CD4-positive, CD25-positive, alpha-beta regulatory T cell (primary cell): Measurements from ENCODE around the gene SLC5A2. TPM values are rescaled to one million over a fixed set of nuclear protein-coding genes. Genes with fewer than 3 reads are reported as not detected.
A peak's percentile ranks its signal among the peaks of the same experiment; 100 is the strongest.

ENCODE experiments used
- ATAC-seq, 2 donors: fragments of 150-1000 bp; cut with Tn5 transposase; one replicate each; pipeline ENCODE4 v1.10.0; 2021; ENCODE audit warnings: low read depth in 2 of 2, moderate number of reproducible peaks in 2 of 2, moderate library complexity in 1 of 2
- DNase-seq, 3 donors: peaks; one replicate each; pipeline versions ENCODE4 v3.0.0 to v3.0.0-alpha.2; 2012 to 2022; ENCODE audit warnings: mixed read lengths in 1 of 3
- H3K27ac ChIP-seq: one replicate; pipeline ENCODE4 v1.7.0; 2013; ENCODE audit warnings: mild to moderate bottlenecking, low read length; ENCODE audit not compliant: insufficient read depth, poor library complexity, severe bottlenecking
- H3K27me3 ChIP-seq: one replicate; pipeline ENCODE4 v1.7.0; 2013; ENCODE audit warnings: low read length; ENCODE audit not compliant: control insufficient read depth, insufficient read depth
- H3K36me3 ChIP-seq: one replicate; pipeline ENCODE4 v1.7.0; 2013; ENCODE audit warnings: mild to moderate bottlenecking, low read length, moderate library complexity; ENCODE audit not compliant: control insufficient read depth, insufficient read depth
- H3K4me1 ChIP-seq: 2 replicates; pipeline ENCODE4 v1.7.0; 2013; ENCODE audit warnings: mild to moderate bottlenecking, low read length; ENCODE audit not compliant: insufficient read depth, control insufficient read depth, poor library complexity, severe bottlenecking
- H3K4me3 ChIP-seq: one replicate; pipeline ENCODE4 v1.7.0; 2013; ENCODE audit warnings: low read depth, mild to moderate bottlenecking, low read length, moderate library complexity
- H3K9me3 ChIP-seq, 2 experiments: 1 replicate in 1 of 2; 2 replicates in 1 of 2; pipeline ENCODE4 v1.7.0; 2013; ENCODE audit warnings: low read length in 2 of 2, mild to moderate bottlenecking in 1 of 2, moderate library complexity in 1 of 2; ENCODE audit not compliant: control insufficient read depth in 2 of 2
- H3K27ac Mint-ChIP-seq, 3 donors: one replicate each; pipeline ENCODE4 v1.8.0; 2020 to 2022; ENCODE audit warnings: mild to moderate bottlenecking in 3 of 3, mixed read lengths in 3 of 3, moderate library complexity in 2 of 3
- H3K27me3 Mint-ChIP-seq: one replicate; pipeline ENCODE4 v1.8.0; 2022; ENCODE audit warnings: mild to moderate bottlenecking, mixed read lengths
- H3K36me3 Mint-ChIP-seq: one replicate; pipeline ENCODE4 v1.8.0; 2020; ENCODE audit warnings: mixed read lengths
- H3K4me1 Mint-ChIP-seq, 4 donors: one replicate each; pipeline ENCODE4 v1.8.0; 2020 to 2022; ENCODE audit warnings: mixed read lengths in 4 of 4, mild to moderate bottlenecking in 1 of 4
- H3K4me3 Mint-ChIP-seq, 4 donors: one replicate each; pipeline ENCODE4 v1.8.0; 2020 to 2022; ENCODE audit warnings: mild to moderate bottlenecking in 4 of 4, mixed read lengths in 4 of 4, moderate library complexity in 3 of 4
- H3K9me3 Mint-ChIP-seq, 7 donors: one replicate each; pipeline ENCODE4 v1.8.0; 2020 to 2022; ENCODE audit warnings: mixed read lengths in 7 of 7, mild to moderate bottlenecking in 3 of 7, moderate library complexity in 2 of 7
- polyA plus RNA-seq, 4 donors: library from polyadenylated mRNA; unstranded; fragments of 300-500 nt; fragmentation: Illumina TruSeq; gene quantifications; one replicate each; pipeline ENCODE4 v1.2.3, GENCODE V29; 2021
- total RNA-seq: library from RNA; stranded (reverse); gene quantifications from one replicate; pipeline ENCODE4 v1.2.3, GENCODE V29; 2022

The SLC5A2 gene
- total and polyA plus RNA-seq, 5 donors from 2014 or later, result 0.76 to 3.8 (median 1.4) TPM

DNA sequence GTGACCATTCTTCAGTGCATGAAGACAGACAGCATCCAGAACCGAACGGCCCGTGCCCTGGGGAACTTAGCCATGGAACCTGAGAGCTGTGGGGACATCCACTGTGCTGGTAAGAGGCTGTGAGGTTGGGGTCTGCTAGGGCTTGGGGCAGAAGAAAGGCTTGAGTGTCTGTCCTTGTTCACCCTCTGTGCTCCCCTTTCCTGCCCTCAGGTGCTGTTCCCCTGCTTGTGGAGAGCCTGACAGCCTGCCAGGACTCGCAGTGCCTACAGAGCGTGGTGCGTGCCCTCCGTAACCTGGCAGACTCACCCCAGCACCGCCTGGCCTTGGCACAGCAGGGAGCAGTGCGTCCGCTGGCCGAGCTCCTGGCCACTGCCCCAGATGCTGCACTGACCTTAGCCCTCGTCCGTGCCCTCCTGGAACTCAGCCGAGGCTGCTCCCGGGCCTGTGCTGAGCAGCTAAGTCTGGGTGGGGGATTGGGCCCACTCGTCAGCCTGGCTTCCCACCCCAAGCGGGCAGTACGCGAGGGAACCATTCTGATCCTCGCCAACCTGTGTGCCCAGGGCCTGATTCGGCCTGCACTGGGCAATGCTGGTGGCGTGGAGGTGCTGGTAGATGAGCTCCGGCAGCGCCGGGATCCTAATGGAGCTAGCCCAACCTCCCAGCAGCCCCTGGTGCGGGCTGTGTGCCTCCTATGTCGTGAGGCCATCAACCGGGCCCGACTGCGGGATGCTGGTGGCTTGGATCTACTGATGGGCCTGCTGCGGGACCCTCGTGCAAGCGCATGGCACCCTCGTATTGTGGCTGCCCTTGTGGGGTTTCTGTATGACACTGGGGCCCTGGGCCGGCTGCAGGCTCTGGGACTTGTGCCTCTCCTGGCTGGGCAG is 20.8 kb upstream of the SLC5A2 start:
- ATAC-seq (no peak), DNase-seq (no peak)
- Histone ChIP-seq H3K36me3 (peaks cover 8% of the 10 kb centered on the region), H3K4me3 (no peak overlapping the region), H3K27ac (no peak overlapping the region), H3K9me3 (no peaks in the 10 kb centered on the region), H3K4me1 (peaks cover 34% of the 10 kb centered on the region), H3K27me3 (no peaks in the 10 kb centered on the region)
- Mint-ChIP-seq H3K27me3 (no peaks in the 10 kb centered on the region), H3K9me3 (no peaks in the 10 kb centered on the region), H3K4me3 (no peak overlapping the region), H3K36me3 (peaks cover 18% of the 10 kb centered on the region), H3K27ac (peak overlapping the region in 2 of 3 donors; percentile 32 to 42), H3K4me1 (peaks cover 13 to 34% (median 22%) of the 10 kb centered on the region in 4 donors)

DNA sequence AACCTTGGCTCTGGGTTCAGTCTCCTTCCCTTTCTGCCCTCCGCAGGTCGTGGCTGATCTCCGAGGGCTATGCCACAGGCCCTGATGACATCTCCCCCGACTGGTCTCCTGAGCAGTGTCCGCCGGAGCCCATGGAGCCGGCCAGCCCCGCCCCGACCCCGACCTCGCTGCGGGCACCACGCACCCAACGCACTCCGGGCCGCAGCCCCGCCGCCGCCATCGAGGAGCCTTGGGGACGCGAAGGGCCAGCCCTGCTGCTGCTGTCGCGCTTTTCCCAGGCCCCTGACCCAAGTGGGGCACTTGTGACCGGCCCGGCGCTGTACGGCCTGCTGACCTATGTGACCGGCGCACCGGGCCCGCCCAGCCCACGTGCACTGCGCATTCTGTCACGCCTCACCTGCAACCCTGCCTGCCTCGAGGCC is 18.6 kb upstream of the SLC5A2 start:
- Mint-ChIP-seq H3K27me3 (no peaks in the 10 kb centered on the region), H3K9me3 (peaks cover 0 to 3% (median 0%) of the 10 kb centered on the region in 7 donors), H3K36me3 (peaks cover 20% of the 10 kb centered on the region), H3K27ac (no peak overlapping the region), H3K4me1 (peaks cover 11 to 30% (median 20%) of the 10 kb centered on the region in 4 donors), H3K4me3 (no peak overlapping the region)
- H3K27me3 ChIP-seq, result no peaks in the 10 kb centered on the region
- H3K9me3 ChIP-seq, result no peaks in the 10 kb centered on the region
- no peak for DNase-seq
- no peak overlapping the region for H3K27ac ChIP-seq
- no peak for ATAC-seq
- peaks cover 8% of the 10 kb centered on the region for H3K36me3 ChIP-seq
- no peak overlapping the region for H3K4me3 ChIP-seq
- H3K4me1 ChIP-seq, result peaks cover 21% of the 10 kb centered on the region

DNA sequence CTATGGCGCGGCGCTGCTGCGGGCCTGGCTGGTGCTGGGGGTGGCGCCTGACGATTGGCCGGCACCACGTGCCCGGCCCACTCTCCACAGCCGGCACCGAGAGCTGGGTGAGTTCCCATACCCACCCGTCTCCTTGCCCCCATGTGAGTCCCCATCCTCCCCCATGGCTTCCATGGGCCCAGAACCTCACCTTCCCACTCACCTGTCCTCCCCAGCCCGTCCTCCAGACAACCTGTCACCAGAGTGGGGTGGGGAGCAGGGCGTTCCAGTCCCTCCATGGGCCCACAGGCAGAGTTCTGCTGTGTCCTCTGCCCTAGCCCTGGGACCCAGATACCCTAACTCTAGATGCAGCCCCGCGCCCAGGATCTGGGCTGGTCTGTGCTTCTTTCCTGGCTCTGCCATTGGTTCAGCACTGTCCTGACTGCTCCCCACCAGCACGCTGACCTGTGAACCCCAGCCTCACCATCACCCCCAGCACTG is 18.1 kb upstream of the SLC5A2 start:
- Mint-ChIP-seq H3K27ac (no peak overlapping the region), H3K9me3 (peaks cover 0 to 3% (median 0%) of the 10 kb centered on the region in 7 donors), H3K4me3 (peak overlapping the region in 1 of 4 donors; percentile 44), H3K36me3 (peaks cover 20% of the 10 kb centered on the region), H3K27me3 (no peaks in the 10 kb centered on the region), H3K4me1 (peaks cover 10 to 28% (median 20%) of the 10 kb centered on the region in 4 donors)
- Histone ChIP-seq H3K27ac (no peak overlapping the region), H3K4me1 (peaks cover 20% of the 10 kb centered on the region), H3K36me3 (peaks cover 8% of the 10 kb centered on the region), H3K27me3 (no peaks in the 10 kb centered on the region), H3K9me3 (no peaks in the 10 kb centered on the region), H3K4me3 (no peak overlapping the region)
- ATAC-seq (no peak), DNase-seq (no peak)

DNA sequence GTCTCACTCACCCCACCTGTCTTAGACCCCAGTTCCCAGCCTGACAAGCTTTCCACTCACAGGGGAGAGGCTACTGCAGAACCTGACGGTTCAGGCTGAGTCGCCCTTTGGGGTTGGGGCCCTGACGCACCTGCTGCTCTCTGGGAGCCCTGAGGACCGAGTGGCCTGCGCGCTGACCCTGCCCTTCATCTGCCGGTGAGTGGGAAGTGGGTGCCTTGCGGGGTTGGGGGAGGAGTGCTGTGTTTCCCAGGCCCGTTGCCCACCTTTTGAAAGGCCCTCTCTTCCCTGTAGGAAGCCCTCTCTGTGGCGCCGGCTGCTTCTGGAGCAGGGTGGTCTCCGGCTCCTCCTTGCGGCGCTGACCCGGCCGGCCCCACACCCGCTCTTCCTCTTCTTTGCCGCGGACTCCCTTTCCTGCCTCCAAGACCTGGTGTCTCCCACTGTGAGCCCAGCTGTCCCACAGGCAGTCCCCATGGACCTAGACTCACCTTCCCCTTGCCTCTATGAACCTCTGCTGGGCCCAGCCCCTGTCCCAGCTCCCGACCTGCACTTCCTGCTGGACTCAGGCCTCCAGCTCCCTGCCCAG is 17.0 kb upstream of the SLC5A2 start:
- H3K27ac ChIP-seq, result no peak overlapping the region
- Mint-ChIP-seq H3K36me3 (peaks cover 20% of the 10 kb centered on the region), H3K27ac (no peak overlapping the region), H3K27me3 (no peaks in the 10 kb centered on the region), H3K4me3 (peak overlapping the region in 1 of 4 donors; percentile 44), H3K9me3 (peaks cover 0 to 3% (median 0%) of the 10 kb centered on the region in 7 donors), H3K4me1 (peaks cover 2 to 18% (median 10%) of the 10 kb centered on the region in 4 donors)
- DNase-seq, result no peak
- ATAC-seq, result no peak
- no peaks in the 10 kb centered on the region for H3K27me3 ChIP-seq
- peaks cover 8% of the 10 kb centered on the region for H3K36me3 ChIP-seq
- H3K9me3 ChIP-seq, result no peaks in the 10 kb centered on the region
- H3K4me3 ChIP-seq, result no peak overlapping the region
- peaks cover 10% of the 10 kb centered on the region for H3K4me1 ChIP-seq

DNA sequence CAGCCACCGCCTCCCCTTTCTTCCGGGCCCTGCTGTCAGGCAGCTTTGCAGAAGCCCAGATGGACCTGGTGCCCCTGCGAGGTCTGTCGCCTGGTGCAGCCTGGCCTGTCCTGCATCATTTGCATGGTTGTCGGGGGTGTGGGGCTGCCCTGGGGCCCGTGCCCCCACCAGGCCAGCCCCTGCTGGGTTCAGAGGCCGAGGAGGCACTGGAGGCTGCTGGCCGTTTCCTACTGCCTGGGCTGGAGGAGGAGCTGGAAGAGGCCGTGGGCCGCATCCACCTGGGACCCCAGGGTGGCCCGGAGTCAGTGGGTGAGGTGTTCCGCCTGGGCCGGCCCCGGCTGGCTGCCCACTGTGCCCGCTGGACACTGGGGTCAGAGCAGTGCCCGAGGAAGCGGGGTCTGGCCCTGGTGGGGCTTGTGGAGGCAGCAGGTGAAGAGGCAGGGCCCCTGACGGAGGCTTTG is 16.5 kb upstream of the SLC5A2 start:
- Mint-ChIP-seq H3K36me3 (peaks cover 20% of the 10 kb centered on the region), H3K27me3 (peaks cover 4% of the 10 kb centered on the region), H3K4me3 (no peak overlapping the region), H3K4me1 (peaks cover 0 to 16% (median 8%) of the 10 kb centered on the region in 4 donors), H3K9me3 (peaks cover 0 to 3% (median 0%) of the 10 kb centered on the region in 7 donors), H3K27ac (no peak overlapping the region)
- Histone ChIP-seq H3K4me1 (peaks cover 9% of the 10 kb centered on the region), H3K36me3 (peaks cover 8% of the 10 kb centered on the region), H3K9me3 (no peaks in the 10 kb centered on the region), H3K4me3 (no peak overlapping the region), H3K27me3 (no peaks in the 10 kb centered on the region), H3K27ac (no peak overlapping the region)
- ATAC-seq (no peak), DNase-seq (no peak)

DNA sequence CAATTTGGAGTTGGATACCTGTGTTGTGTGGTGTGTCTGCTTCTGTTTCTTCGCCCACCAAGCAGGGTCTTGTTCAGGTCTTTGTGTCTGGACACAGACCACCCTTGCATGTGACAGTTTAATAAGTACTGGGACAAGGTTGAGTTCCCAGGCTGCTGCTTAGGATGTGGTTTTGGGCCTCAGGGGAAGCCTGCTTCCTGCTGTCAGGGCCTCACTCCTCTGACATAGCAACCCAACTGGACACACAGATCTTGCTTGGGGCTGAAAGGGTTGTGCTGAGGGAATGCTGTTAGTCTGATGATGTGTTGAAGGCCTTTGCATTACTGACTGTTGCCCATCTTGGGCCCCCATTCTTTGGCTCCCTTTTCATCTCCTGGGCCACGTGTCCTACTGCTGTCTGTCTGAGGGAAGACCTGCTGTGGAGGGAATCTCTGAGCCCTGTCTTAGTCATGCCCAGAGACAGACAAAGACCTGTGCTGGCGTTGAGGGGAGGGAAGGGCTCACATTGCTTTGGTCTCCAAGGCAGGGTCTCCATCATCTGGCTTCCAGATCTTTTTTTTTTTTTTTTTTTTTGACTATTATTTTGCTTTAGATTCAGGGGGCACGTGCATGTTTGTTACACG is 15.7 kb upstream of the SLC5A2 start:
- Histone ChIP-seq H3K36me3 (peaks cover 8% of the 10 kb centered on the region), H3K4me3 (no peak overlapping the region), H3K27me3 (no peaks in the 10 kb centered on the region), H3K27ac (no peak overlapping the region), H3K4me1 (peaks cover 16% of the 10 kb centered on the region), H3K9me3 (no peaks in the 10 kb centered on the region)
- peaks cover 0 to 19% (median 8%) of the 10 kb centered on the region in 4 donors for H3K4me1 Mint-ChIP-seq
- peak overlapping the region in 1 of 3 donors; percentile 15 for H3K27ac Mint-ChIP-seq
- DNase-seq, result peak in 1 of 3 donors; percentile 49
- peak in 1 of 2 donors; percentile 11 for ATAC-seq
- peaks cover 4% of the 10 kb centered on the region for H3K27me3 Mint-ChIP-seq
- H3K4me3 Mint-ChIP-seq, result no peak overlapping the region
- H3K36me3 Mint-ChIP-seq, result peaks cover 20% of the 10 kb centered on the region
- peaks cover 0 to 3% (median 0%) of the 10 kb centered on the region in 7 donors for H3K9me3 Mint-ChIP-seq

DNA sequence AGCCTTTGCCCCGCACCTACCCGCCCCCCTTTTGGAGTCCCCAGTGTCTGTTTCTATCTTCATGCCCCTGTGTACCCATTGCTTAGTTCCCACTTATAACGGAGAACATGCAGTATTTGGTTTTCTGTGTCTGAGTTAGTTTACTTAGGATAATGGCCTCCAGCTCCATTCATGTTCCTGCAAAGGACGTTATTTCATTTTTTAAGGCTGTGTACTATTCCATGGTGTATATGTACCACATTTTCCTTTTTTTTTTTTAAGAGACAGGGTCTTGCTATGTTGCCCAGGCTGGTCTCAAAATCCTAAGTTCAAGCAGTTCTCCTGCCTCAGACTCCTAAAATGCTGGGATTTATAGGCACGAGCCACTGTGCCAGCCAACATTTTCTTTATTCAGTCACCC is 15.1 kb upstream of the SLC5A2 start:
- Histone ChIP-seq H3K4me1 (peaks cover 22% of the 10 kb centered on the region), H3K4me3 (no peak overlapping the region), H3K9me3 (no peaks in the 10 kb centered on the region), H3K27ac (no peak overlapping the region), H3K27me3 (no peaks in the 10 kb centered on the region), H3K36me3 (peaks cover 3% of the 10 kb centered on the region)
- H3K27ac Mint-ChIP-seq, result no peak overlapping the region
- no peak overlapping the region for H3K4me3 Mint-ChIP-seq
- no peak for DNase-seq
- peaks cover 0 to 22% (median 11%) of the 10 kb centered on the region in 4 donors for H3K4me1 Mint-ChIP-seq
- H3K9me3 Mint-ChIP-seq, result peaks cover 0 to 3% (median 0%) of the 10 kb centered on the region in 7 donors
- H3K36me3 Mint-ChIP-seq, result peaks cover 20% of the 10 kb centered on the region
- no peak for ATAC-seq
- H3K27me3 Mint-ChIP-seq, result peaks cover 9% of the 10 kb centered on the region
